ENCODE measurements around the gene MPO.

DNA sequence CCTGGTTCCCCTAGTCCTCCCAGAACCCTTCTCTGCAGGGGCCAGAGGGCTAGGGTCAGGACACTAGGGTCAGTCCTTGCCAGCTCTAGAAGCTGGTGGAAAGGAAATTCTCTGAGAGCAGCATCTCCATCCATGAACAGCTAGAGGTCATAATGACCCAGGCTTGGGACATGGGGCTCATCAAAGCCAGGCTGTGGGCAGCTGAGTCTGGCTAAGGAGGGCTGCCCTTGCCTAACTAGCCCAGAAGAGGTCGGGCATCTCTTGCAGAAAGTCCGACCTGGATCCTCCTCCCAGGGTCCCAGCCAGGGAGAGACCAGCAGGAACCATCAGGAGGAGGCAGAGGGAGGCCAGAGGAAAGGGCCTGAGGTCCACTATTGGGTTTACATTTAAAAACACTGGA lies 4.3 kb downstream of the MPO start:
- no peak for TF ChIP-seq ZNF8 (CRISPR knock-in tag; IDR thresholded peaks at IDR 0.05)
- no peak for TF ChIP-seq ESRRG (CRISPR knock-in tag; IDR thresholded peaks at IDR 0.05)
- no peak for TF ChIP-seq ARNTL (CRISPR knock-in tag; IDR thresholded peaks at IDR 0.05; ENCODE audit: borderline replicate concordance, low read depth)
- TF ChIP-seq, protein P1, sequence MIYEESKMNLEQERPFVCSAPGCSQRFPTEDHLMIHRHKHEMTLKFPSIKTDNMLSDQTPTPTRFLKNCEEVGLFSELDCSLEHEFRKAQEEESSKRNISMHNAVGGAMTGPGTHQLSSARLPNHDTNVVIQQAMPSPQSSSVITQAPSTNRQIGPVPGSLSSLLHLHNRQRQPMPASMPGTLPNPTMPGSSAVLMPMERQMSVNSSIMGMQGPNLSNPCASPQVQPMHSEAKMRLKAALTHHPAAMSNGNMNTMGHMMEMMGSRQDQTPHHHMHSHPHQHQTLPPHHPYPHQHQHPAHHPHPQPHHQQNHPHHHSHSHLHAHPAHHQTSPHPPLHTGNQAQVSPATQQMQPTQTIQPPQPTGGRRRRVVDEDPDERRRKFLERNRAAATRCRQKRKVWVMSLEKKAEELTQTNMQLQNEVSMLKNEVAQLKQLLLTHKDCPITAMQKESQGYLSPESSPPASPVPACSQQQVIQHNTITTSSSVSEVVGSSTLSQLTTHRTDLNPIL (CRISPR knock-in tag; IDR thresholded peaks at IDR 0.05; ENCODE audit: low read depth) = no peak
- TF ChIP-seq BACH2 (CRISPR knock-in tag; IDR thresholded peaks at IDR 0.05; ENCODE audit: borderline replicate concordance) = no peak
- TF ChIP-seq CSRNP3 (CRISPR knock-in tag; IDR thresholded peaks at IDR 0.05) = no peak
- TF ChIP-seq RARB (CRISPR knock-in tag; IDR thresholded peaks at IDR 0.05) = no peak
- TF ChIP-seq TSHZ2 (CRISPR knock-in tag; IDR thresholded peaks at IDR 0.05) = no peak

Data from SK-N-SH treated with all-trans-retinoic acid at 6 μM for 48 hours (cell line).